Nephron progenitor cell (in vitro differentiated cells): ENCODE data around the gene TMEM86A.
"Not testable (repeated sequence)": the region's sequence is repeated elsewhere in the genome, so short reads cannot be mapped to it uniquely, and the experiment has no call there.

Source experiments
- DNase-seq: peaks from one replicate; pipeline ENCODE4 v3.0.0; 2021
- H3K27ac Mint-ChIP-seq: 2 replicates; pipeline ENCODE4 v1.8.0; 2021; ENCODE audit warnings: mild to moderate bottlenecking, moderate library complexity, mixed read lengths
- H3K27me3 Mint-ChIP-seq: 2 replicates; pipeline ENCODE4 v1.8.0; 2021; ENCODE audit warnings: mild to moderate bottlenecking, low read depth, mixed read lengths; ENCODE audit not compliant: poor library complexity
- H3K36me3 Mint-ChIP-seq: 2 replicates; pipeline ENCODE4 v1.8.0; 2021; ENCODE audit warnings: low read depth, mixed read lengths
- H3K4me1 Mint-ChIP-seq: 2 replicates; pipeline ENCODE4 v1.8.0; 2021; ENCODE audit warnings: mixed read lengths
- H3K4me3 Mint-ChIP-seq: 2 replicates; pipeline ENCODE4 v1.8.0; 2021; ENCODE audit warnings: mild to moderate bottlenecking, moderate library complexity, mixed read lengths
- H3K9me3 Mint-ChIP-seq: 2 replicates; pipeline ENCODE4 v1.8.0; 2021; ENCODE audit warnings: mild to moderate bottlenecking, moderate library complexity, mixed read lengths
- CTCF ChIP-seq: fragments of 200-600 bp; sonication (generic); IDR thresholded peaks from 2 replicates; pipeline ENCODE4 v1.5.0; 2021; ENCODE audit warnings: antibody characterized with exemption

TMEM86A gene

GRCh38 chr11:18669219-18669596 is 29.4 kb upstream of the TMEM86A start:
- no peak for DNase-seq
- no peak overlapping the region for H3K4me3 Mint-ChIP-seq
- H3K27ac Mint-ChIP-seq = no peak overlapping the region
- no peaks in the 10 kb centered on the region for H3K36me3 Mint-ChIP-seq
- H3K9me3 Mint-ChIP-seq = no peaks in the 10 kb centered on the region
- no peak for TF ChIP-seq CTCF
- peaks cover 20% of the 10 kb centered on the region for H3K27me3 Mint-ChIP-seq
- H3K4me1 Mint-ChIP-seq = peaks cover 7% of the 10 kb centered on the region

GRCh38 chr11:18669711-18670110 is 28.9 kb upstream of the TMEM86A start:
- no peak for DNase-seq
- peaks cover 7% of the 10 kb centered on the region for H3K4me1 Mint-ChIP-seq
- no peak overlapping the region for H3K27ac Mint-ChIP-seq
- H3K27me3 Mint-ChIP-seq = peaks cover 18% of the 10 kb centered on the region
- H3K4me3 Mint-ChIP-seq = no peak overlapping the region
- no peak for TF ChIP-seq CTCF
- H3K36me3 Mint-ChIP-seq = no peaks in the 10 kb centered on the region
- H3K9me3 Mint-ChIP-seq = no peaks in the 10 kb centered on the region

GRCh38 chr11:18671246-18671645 is 27.3 kb upstream of the TMEM86A start:
- H3K27ac Mint-ChIP-seq = no peak overlapping the region
- H3K36me3 Mint-ChIP-seq = no peaks in the 10 kb centered on the region
- peaks cover 7% of the 10 kb centered on the region for H3K4me1 Mint-ChIP-seq

GRCh38 chr11:18672209-18672608 is 26.4 kb upstream of the TMEM86A start:
- not testable (repeated sequence) for H3K9me3 Mint-ChIP-seq, H3K27me3 Mint-ChIP-seq, H3K36me3 Mint-ChIP-seq, DNase-seq, H3K4me3 Mint-ChIP-seq, H3K4me1 Mint-ChIP-seq, H3K27ac Mint-ChIP-seq

More at GRCh38 chr11:18671246-18671645, 27.3 kb upstream of the TMEM86A start:
- H3K4me3 Mint-ChIP-seq = no peak overlapping the region
- no peaks in the 10 kb centered on the region for H3K9me3 Mint-ChIP-seq
- no peak for TF ChIP-seq CTCF
- H3K27me3 Mint-ChIP-seq = peaks cover 7% of the 10 kb centered on the region
- no peak for DNase-seq

GRCh38 chr11:18676803-18677202 is 21.8 kb upstream of the TMEM86A start:
- TF ChIP-seq CTCF = no peak
- no peaks in the 10 kb centered on the region for H3K9me3 Mint-ChIP-seq
- no peak overlapping the region for H3K4me3 Mint-ChIP-seq
- H3K4me1 Mint-ChIP-seq = no peaks in the 10 kb centered on the region
- DNase-seq = no peak
- no peaks in the 10 kb centered on the region for H3K36me3 Mint-ChIP-seq
- peaks cover 3% of the 10 kb centered on the region for H3K27me3 Mint-ChIP-seq
- H3K27ac Mint-ChIP-seq = no peak overlapping the region

GRCh38 chr11:18677560-18677959 is 21.0 kb upstream of the TMEM86A start:
- Mint-ChIP-seq H3K27me3 (peaks cover 6% of the 10 kb centered on the region), H3K9me3 (no peaks in the 10 kb centered on the region), H3K4me3 (no peak overlapping the region), H3K36me3 (no peaks in the 10 kb centered on the region), H3K27ac (no peak overlapping the region), H3K4me1 (no peaks in the 10 kb centered on the region)
- no peak for TF ChIP-seq CTCF
- DNase-seq = no peak

GRCh38 chr11:18681949-18682348 is 16.6 kb upstream of the TMEM86A start:
- H3K36me3 Mint-ChIP-seq = not testable (repeated sequence)
- H3K4me1 Mint-ChIP-seq = peaks cover 15% of the 10 kb centered on the region

More at GRCh38 chr11:18681949-18682348, 16.6 kb upstream of the TMEM86A start:
- H3K27ac Mint-ChIP-seq, DNase-seq, H3K9me3 Mint-ChIP-seq, H3K4me3 Mint-ChIP-seq: not testable (repeated sequence)
- peaks cover 14% of the 10 kb centered on the region for H3K27me3 Mint-ChIP-seq
